Measurements from ENCODE around the gene SEC14L2.

Gene SEC14L2

GRCh38 chr22:30371981-30372380 lies 24.8 kb upstream of the SEC14L2 start:
- no peak for TF ChIP-seq MYC (IDR thresholded peaks at IDR 0.05; ENCODE audit: low read depth, low read length)
- no peak for TF ChIP-seq POLR2A (IDR thresholded peaks at IDR 0.05; ENCODE audit: extremely low read depth, insufficient read length)
- TF ChIP-seq CTCF (IDR thresholded peaks at IDR 0.05; ENCODE audit: low read depth, low read length): no peak
- TF ChIP-seq MAX (IDR thresholded peaks at IDR 0.05; ENCODE audit: low read depth, low read length): no peak
- DNase-seq (ENCODE audit: low read depth): no peak
- H3K4me3 ChIP-seq (ENCODE audit: low read depth, low read length): no peak overlapping the region

- DNase-seq (ENCODE audit: low read depth): peak; percentile 72
- TF ChIP-seq MYC (IDR thresholded peaks at IDR 0.05; ENCODE audit: low read depth, low read length): no peak
- TF ChIP-seq POLR2A (IDR thresholded peaks at IDR 0.05; ENCODE audit: extremely low read depth, insufficient read length): no peak
- no peak for TF ChIP-seq CTCF (IDR thresholded peaks at IDR 0.05; ENCODE audit: low read depth, low read length)
- no peak for TF ChIP-seq MAX (IDR thresholded peaks at IDR 0.05; ENCODE audit: low read depth, low read length)
- no peak overlapping the region for H3K4me3 ChIP-seq (ENCODE audit: low read depth, low read length)
Measured at GRCh38 chr22:30372915-30373314, 23.9 kb upstream of the SEC14L2 start.

- DNase-seq (ENCODE audit: low read depth): no peak
- no peak overlapping the region for H3K4me3 ChIP-seq (ENCODE audit: low read depth, low read length)
- TF ChIP-seq CTCF (IDR thresholded peaks at IDR 0.05; ENCODE audit: low read depth, low read length) (no peak), POLR2A (IDR thresholded peaks at IDR 0.05; ENCODE audit: extremely low read depth, insufficient read length) (no peak), MYC (IDR thresholded peaks at IDR 0.05; ENCODE audit: low read depth, low read length) (no peak), MAX (IDR thresholded peaks at IDR 0.05; ENCODE audit: low read depth, low read length) (no peak)
Measured at GRCh38 chr22:30373331-30374325, 23.2 kb upstream of the SEC14L2 start.

GRCh38 chr22:30375312-30375849 lies 21.4 kb upstream of the SEC14L2 start:
- DNase-seq (ENCODE audit: low read depth): no peak
- no peak for TF ChIP-seq MYC (IDR thresholded peaks at IDR 0.05; ENCODE audit: low read depth, low read length)
- TF ChIP-seq POLR2A (IDR thresholded peaks at IDR 0.05; ENCODE audit: extremely low read depth, insufficient read length): no peak
- no peak for TF ChIP-seq MAX (IDR thresholded peaks at IDR 0.05; ENCODE audit: low read depth, low read length)
- no peak for TF ChIP-seq CTCF (IDR thresholded peaks at IDR 0.05; ENCODE audit: low read depth, low read length)
- no peak overlapping the region for H3K4me3 ChIP-seq (ENCODE audit: low read depth, low read length)

GRCh38 chr22:30380011-30380410 lies 16.8 kb upstream of the SEC14L2 start:
- no peak for TF ChIP-seq MYC (IDR thresholded peaks at IDR 0.05; ENCODE audit: low read depth, low read length)
- TF ChIP-seq POLR2A (IDR thresholded peaks at IDR 0.05; ENCODE audit: extremely low read depth, insufficient read length): no peak
- no peak for TF ChIP-seq MAX (IDR thresholded peaks at IDR 0.05; ENCODE audit: low read depth, low read length)
- TF ChIP-seq CTCF (IDR thresholded peaks at IDR 0.05; ENCODE audit: low read depth, low read length): no peak
- DNase-seq (ENCODE audit: low read depth): no peak
- H3K4me3 ChIP-seq (ENCODE audit: low read depth, low read length): no peak overlapping the region
